H1 (cell line): ENCODE results near the gene GALNT2. TPM values are rescaled to one million over a fixed set of nuclear protein-coding genes. Genes with fewer than 3 reads are reported as not detected.

Experiments used
- TCF12 ChIP-seq: IDR thresholded peaks from 2 replicates; pipeline ENCODE4 v1.6.1; 2011; ENCODE audit warnings: low read depth, mild to moderate bottlenecking, low read length
- polyA plus RNA-seq, 7 experiments: library from polyadenylated mRNA; depleted of rRNA in 3 of 7; stranded (reverse) in 5 of 7; unstranded in 2 of 7; fragments of >200 nt in 5 of 7; fragments of 200-250 nt in 2 of 7; gene quantifications; 1 replicate in 5 of 7; 2 replicates in 1 of 7; 4 replicates in 1 of 7; pipeline versions ENCODE4 v1.2.1 to v1.2.3, GENCODE V29; 2011 to 2013; ENCODE audit warnings: missing spikeins in 2 of 7, mixed read lengths in 2 of 7
- total RNA-seq: library from RNA; stranded (reverse); fragmentation: NEBNext Ultra II Directional; extraction: Animal tissue kit (Norgen Biotek cat#: 25700); gene quantifications from 2 replicates; pipeline ENCODE4 v1.2.1, GENCODE V29; 2021

The GALNT2 gene
- total and polyA plus RNA-seq, 2 of the 8 experiments (the other 6 are each of a cell fraction or from before 2014, with no cell fraction given): 34.5 to 75.3 TPM

DNA sequence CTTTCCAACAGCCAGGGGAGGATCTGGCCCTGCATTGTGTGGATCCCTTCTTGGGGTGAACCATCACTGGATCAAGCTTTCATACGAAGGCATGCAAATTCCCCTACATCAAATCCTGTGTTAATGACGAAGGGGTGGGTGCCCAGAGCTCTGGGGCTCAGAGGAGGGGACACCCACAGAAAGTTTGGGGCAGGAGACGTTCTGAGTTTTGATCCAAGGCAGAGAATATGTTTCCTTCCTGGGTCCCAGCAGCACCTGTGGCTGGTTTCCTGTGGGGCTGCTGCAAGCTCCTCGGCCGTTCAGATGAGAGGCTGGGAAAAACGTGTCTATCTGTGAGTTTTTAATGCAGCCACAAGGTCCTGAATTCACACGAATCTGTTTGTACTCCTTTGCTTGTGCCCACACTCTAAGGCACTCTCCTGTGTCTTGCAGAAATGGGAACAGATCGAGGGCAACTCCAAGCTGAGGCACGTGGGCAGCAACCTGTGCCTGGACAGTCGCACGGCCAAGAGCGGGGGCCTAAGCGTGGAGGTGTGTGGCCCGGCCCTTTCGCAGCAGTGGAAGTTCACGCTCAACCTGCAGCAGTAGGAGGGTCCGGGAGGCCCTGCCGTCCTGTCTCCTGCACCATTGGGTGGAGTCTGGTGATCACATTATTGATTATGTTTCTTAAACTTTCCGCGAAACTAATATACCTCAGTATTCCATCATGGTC, 212.0 kb downstream of the GALNT2 start (continued):
- no peak for TF ChIP-seq TCF12
